DMS53 (cell line): ENCODE data around the gene PPFIBP1.
A peak's percentile ranks its signal among the peaks of the same experiment; 100 is the strongest.

ENCODE experiments used
- DNase-seq: peaks from one replicate; lab custom pipeline; 2025; lab: John Stamatoyannopoulos, UW

The PPFIBP1 gene

GRCh38 chr12:27523642-27524493, at the start of gene PPFIBP1:
PPFIBP1 (plus strand) TSS chr12:27524206; CDS start chr12:27633397, 109,191 bp downstream.
- peak; percentile 100 for DNase-seq

GRCh38 chr12:27474344-27474743, 49.7 kb upstream of the PPFIBP1 start:
- no peak for DNase-seq

GRCh38 chr12:27477049-27477448, 47.0 kb upstream of the PPFIBP1 start:
- DNase-seq, result peak; percentile 29

- DNase-seq, result no peak
Observed at GRCh38 chr12:27478949-27479348, 45.1 kb upstream of the PPFIBP1 start.

- DNase-seq, result no peak
Observed at GRCh38 chr12:27480016-27480415, 44.0 kb upstream of the PPFIBP1 start.

DNA sequence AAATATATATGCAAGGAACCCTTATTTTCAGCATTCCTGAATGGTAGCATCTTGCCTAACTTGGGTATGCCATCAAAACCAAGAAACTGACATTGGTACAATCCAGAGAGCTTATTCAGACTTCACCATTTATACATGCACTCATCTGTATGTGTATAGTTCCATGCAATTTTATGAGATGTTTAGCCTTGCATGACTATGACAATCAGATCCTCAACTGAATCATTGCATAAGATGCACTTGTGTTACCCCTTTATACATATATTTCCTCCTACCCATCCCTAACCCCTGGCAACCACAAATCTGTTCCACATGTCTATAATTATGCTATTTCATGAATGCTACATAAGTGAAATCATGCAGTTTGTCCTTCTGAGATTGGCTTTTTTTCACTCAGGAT, 37.0 kb upstream of the PPFIBP1 start:
- DNase-seq, result no peak

- DNase-seq, result peak; percentile 42
Observed at GRCh38 chr12:27488479-27488878, 35.5 kb upstream of the PPFIBP1 start.

- peak; percentile 51 for DNase-seq
Observed at GRCh38 chr12:27491226-27491625, 32.8 kb upstream of the PPFIBP1 start.

- DNase-seq, result peak; percentile 63
Observed at GRCh38 chr12:27493260-27493940, 30.6 kb upstream of the PPFIBP1 start.

GRCh38 chr12:27497446-27497845, 26.6 kb upstream of the PPFIBP1 start:
- DNase-seq, result no peak

DNA sequence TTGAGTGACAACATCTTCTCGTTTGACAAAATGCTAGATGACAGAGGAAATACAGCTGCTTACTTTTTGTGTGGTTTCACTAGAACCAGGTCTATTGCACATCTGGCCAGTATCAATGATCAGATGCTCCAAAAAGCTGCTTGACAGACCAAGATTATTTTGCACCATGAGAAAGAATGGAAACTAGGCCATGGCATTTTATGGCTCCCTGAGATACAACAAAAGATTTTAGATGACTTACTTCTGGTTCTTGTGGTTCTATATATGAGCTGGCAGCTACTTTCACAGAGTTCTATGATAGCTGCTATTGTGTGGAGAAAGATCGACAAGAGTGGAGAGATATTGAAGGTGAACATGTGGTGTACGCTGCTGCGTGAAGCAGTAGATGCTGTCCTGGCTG, 25.9 kb upstream of the PPFIBP1 start:
- no peak for DNase-seq

- DNase-seq, result peak; percentile 43
Observed at GRCh38 chr12:27498761-27499160, 25.2 kb upstream of the PPFIBP1 start.

DNA sequence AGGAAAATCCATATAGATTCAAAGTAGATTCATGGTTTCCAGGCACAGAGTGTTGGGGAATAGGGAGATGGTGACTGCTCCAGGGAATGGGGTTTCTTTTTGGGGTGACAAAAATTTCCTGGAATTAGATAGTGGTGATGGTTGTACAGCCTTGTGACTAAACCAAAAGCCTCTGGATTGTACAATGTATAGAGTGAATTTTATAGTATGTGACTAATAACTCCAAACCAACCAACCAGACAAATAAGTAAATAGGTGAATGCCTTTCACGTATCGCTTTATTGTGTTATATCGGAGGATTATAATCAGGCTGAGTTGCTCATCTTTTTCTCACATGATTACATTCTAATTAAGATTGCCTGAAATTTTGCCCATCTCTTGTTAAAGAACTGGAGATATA, 24.6 kb upstream of the PPFIBP1 start:
- DNase-seq, result no peak

DNA sequence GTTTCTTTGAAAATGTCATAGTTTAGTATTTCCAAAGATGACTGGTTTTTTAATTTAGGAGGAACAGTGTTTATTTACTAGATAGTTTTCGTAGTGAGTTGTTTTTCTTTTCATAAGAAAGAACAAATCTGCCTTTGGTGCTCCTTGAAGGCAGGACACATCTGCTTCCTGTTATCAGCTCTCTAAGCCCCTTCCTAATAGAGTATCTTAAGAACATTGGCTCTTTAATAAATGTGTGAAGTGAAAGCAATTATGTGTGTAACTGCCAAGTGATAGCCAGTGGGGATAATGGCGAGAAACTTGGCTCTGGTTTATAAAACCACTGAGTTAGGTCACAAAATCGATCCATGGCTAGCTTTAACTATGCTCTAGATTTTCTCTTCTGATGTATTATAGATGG, 23.5 kb upstream of the PPFIBP1 start:
- no peak for DNase-seq

GRCh38 chr12:27502021-27502435, 22.0 kb upstream of the PPFIBP1 start:
- DNase-seq, result no peak

DNA sequence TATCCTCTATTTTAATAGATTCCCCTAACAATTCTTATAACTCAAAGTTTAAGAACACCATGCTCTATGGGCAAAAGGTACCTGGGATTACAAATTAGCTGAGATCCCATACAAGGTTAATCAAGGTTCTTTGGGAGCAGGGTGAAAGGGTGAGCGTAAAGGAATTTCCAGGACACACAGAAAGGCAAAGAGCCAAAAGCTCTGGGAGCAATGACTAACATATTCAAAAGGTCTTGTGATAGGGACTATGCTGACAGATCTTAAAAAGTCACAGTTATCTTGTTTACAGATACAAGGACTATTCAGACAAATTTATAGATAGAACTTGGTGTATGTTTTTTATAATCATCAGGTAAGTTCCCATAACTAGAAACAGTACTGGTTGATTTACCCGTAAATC, 19.5 kb upstream of the PPFIBP1 start:
- no peak for DNase-seq

- DNase-seq, result no peak
Observed at GRCh38 chr12:27505109-27505508, 18.9 kb upstream of the PPFIBP1 start.

- DNase-seq, result no peak
Observed at GRCh38 chr12:27505761-27506160, 18.2 kb upstream of the PPFIBP1 start.

- DNase-seq, result no peak
Observed at GRCh38 chr12:27506645-27507189, 17.3 kb upstream of the PPFIBP1 start.

DNA sequence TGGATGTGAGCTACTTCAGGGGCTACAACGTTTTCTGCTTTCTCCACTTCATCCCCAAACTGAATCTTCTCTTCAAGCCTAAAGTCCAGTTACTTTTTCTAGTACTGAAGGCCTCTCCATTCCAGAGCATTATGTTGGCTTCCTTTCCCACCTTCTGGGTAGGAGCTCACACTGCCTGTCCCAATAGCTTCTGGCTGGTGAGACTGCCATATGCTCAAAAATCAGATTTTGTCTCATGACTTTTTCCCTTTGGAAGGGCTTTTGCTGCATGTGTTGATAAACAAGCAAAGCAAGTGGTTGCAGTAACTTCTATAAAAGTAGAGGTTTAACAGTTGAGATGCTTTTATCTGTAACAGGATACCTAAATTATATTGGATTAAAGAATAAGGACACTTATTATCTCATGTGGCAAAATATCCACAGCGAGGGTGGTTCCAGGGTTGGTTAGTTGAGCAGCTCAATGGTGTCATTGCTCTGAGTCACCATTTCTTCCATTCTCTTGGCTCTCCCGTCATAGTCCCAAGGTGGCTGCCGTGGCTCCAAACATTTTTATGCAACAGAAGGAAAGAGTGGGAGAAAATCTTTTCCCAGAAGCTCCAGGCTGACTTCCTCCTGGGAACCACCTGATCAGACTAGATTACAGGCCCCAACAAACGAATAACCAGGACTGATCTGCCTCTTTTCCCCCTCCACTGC, 15.1 kb upstream of the PPFIBP1 start:
- no peak for DNase-seq

DNA sequence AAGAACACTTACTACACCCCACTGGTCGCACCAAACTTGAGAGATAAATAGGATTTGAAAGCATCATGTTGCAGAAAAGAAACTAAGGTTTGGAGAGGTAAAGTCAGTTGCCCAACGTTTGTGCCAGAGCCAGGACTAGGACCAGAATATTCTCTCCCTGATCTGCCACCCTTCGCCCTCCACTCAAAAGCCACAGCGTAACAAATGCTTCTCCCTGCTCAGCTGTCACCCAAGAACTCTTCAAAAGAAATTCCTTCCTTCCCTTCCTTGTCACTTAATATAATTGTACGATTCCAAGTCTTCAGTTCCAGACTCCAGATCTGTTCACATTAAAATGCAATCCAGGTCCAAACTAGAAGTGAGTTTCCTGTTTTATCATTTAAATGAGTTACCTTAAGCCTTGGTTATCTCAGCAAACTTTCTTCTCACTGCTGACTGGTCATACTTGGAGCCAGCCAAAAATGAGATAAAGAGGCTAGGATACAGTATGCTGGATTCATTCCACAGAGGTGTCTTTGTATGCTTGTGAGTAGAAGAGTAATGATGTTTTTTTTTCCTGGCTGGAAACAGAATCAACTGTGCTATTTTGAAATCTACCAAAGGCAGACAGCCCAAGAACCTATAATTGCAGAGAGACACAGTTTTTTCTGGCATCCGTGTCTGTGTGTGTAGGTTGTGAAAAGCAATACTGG, 12.8 kb upstream of the PPFIBP1 start:
- no peak for DNase-seq

DNA sequence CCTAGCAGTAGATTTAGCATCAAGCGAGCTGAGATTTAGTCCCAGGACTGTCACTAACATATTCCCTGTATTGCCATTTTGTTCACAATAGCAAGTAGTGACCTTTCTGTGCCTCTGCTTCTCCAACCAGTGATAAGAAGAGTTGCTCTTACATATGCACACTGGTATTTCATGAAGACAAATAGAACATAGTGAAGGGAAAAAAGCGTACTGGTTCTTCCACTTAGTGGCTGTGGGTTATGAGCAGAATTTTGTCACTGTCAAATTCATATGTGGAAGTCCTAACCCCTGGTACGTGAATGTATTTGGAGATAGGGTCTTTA, 12.3 kb upstream of the PPFIBP1 start:
- no peak for DNase-seq
